Amniotic stem cell (primary cell): ENCODE measurements around the gene ARHGEF37.

ENCODE experiments used
- DNase-seq: peaks from one replicate; lab custom pipeline; 2025; lab: John Stamatoyannopoulos, UW

The ARHGEF37 gene

DNA sequence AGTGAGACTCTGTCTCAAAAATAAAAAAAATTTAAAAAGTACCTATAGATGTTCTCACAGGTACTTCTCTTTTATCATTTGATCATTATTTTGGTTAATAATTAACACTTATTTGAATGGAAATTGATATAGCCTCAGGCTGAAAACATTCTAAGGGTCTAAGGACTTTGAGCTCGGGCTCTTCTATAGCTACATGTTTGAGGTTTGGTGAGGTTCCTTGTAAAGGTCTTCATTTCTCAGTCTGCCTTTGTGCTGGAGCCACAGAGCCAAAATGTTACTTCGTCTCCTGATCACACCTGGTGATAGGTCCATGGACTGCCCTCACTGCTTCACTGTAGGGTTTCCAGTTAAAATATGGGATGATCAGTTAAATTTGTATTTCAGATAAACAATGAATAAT, 22.6 kb downstream of the ARHGEF37 start:
- no peak for DNase-seq

DNA sequence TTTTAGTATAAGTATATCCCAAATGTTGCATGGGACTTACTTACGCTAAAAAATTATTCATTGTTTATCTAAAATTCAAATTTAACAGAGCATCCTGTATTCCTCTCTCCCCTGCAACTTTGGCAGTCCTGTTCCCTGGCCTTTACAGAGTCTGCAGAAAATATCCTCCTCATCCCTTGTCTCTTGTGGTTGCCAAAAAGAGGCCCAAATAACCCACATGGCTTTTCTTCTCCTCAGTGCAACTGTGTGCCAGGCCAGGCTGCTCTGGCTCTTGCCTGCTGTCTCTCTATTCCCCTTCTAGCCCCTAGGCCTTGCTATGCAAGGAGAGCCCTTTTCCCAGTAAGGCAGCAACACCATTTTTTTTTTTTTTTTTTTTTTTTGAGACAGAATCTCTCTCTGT, 23.0 kb downstream of the ARHGEF37 start:
- no peak for DNase-seq

DNA sequence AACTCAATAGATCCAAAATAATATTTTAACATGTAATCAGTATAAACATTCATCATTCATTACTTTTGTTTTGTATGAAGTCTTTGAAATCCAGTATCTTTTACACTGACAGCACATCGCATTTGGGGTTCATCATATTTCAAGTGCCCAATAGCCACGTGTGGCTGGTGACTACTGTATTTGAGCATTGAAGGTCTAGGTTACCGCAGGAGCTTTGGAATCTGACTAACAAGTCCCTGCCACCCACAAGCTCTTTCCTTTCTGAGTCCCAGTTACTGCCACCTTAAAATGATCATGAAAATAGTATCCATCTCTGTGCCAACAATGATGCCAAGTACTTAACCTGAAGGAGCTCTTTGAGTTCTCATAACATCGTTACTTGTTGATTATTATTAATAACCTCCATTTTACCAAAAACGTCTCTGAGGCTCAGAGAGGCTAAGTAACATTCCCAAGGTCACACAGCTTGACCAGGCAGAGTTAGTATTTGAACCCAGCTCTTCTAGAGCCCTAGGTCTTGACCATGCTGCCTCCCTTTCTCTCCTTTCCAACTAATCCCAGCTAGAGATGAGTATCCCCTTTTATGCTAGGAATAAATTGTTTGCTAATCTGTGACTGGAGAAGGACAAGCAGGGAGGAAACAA, 24.2 kb downstream of the ARHGEF37 start:
- DNase-seq, result no peak

DNA sequence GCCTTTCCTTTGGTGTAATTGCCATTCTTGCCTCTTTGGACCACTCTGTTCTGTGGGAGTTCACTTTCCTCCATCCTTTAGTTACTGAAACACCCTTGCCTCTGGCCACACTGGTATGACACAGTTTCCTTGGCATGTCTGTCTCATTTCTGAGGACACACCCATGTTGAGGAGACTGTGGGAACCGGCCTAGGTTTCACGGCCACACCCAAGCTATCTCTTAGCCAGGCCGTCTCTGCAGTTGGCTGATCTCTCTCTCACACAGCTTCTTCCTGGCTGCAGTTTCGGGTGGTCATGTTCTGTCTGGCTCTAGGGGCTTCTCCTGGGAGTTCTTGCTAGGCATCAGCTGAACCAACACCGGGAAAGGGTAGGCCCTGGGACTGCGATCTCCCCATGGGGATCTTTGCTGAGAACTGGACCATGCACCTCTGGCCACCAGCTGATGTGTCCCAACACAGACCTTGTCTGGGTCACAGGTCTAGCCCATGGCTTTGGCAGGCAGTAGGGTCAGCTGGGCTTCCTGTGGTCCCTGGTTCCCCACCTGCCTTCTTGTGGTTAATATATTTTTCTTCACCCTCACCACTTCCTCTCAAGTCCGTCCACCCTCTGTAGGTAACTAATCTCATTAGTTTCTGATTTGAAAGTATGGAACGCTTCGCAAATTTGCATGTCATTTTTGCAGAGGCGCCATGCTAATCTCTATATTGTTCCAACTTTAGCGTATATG, 24.9 kb downstream of the ARHGEF37 start:
- DNase-seq, result peak; percentile 42

DNA sequence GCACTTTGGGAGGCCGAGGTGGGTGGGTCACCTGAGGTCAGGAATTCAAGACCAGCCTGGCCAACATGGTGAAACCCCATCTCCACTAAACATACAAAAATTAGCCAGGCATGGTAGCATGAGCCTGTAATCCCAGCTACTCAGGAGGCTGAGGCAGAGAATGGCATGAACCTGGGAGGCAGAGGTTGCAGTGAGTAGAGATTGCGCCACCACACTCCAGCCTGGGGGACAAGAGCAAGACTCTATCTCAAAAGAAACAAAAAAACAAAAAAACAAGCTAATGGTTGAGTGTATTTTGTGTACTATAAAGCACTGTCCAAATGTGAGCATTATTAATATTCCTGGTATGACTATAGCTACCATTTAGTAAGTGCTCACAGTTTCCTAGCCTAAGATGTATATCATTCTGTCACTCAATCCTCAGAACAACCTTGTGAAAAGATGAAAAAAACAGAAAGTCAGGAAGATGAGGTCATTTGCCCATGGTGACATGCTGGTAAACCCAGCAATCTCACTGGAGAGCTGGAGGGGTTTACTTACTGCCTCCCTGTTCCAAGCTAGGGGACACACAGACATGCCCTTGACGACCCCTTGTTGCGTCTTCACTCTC, 27.7 kb downstream of the ARHGEF37 start:
- DNase-seq, result no peak

DNA sequence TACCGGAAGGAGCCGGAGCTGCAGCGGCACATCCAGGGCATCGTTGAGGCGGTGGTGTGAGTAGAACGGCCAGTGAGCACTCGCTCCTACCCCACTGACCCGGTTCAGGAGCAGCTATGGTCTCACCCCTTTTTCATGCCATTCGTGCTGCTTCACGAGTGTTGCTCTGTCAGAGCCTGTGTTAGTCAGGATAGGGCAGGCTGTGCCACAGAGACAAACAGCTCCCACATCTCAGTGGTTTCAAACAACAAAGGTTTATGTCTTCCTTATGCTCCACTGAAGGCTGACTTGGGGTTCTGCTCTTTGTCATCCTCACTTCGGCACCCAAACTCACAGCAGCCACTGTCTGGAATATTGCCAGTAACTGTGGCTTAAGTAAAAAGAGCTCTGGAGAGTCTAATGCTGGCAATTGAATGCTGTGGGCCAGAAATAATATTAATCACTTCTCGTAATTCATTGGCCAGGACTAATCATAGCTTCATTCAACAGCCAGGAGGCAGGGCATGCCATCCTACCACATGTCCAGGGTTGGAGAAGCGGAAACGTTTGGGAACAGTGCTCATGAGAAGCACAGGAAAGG, 28.4 kb downstream of the ARHGEF37 start:
- no peak for DNase-seq

DNA sequence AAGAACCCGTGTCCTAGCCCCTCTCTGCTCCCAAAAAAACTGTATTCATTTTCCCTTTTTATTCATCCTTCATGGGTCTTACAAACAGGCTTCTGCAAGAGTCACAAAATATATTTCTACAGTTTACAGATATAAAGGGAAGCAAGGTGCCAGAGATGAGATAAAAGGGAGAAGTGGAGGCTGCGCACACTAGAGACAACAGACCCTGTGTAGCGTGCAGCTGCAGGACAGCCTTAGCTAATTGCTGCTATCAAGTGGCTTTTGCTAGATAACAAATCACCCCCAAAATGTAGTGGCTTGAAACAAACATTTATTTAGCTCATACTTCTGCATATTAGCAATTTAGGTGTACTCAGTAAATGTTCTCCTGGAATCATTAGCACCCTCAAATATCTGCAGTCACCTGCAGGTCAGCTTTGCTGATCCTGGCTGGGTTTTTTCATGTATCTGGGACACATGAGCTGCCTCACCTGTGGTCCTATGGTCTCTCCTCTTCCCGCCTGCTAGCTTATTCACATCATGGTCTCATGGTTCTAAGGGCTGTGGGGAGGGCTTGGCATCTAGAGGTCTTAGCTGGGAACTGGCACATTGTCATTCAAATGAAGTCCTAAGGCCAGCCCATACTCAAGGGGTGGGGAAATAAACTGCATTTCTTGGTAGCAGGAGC, 29.4 kb downstream of the ARHGEF37 start:
- DNase-seq, result no peak

DNA sequence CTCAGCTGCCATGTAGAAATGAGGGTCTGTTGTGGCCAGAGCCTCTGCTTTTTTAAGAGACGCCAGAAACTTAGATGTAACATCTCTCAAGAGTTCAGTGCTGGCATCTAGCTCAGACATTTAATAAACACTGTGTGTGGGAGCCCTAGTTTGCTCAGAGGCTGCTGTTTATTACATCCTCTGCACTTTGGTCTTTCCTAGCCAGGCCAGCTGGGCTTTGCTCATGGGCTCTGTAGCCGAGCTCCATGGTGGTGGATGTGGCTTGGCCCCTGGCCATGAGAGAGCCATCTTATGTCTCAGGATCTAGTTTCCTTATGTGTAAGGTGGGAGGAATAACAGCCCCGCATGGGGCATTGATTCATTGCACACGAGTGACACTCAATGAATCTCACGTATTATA, 30.0 kb downstream of the ARHGEF37 start:
- no peak for DNase-seq

DNA sequence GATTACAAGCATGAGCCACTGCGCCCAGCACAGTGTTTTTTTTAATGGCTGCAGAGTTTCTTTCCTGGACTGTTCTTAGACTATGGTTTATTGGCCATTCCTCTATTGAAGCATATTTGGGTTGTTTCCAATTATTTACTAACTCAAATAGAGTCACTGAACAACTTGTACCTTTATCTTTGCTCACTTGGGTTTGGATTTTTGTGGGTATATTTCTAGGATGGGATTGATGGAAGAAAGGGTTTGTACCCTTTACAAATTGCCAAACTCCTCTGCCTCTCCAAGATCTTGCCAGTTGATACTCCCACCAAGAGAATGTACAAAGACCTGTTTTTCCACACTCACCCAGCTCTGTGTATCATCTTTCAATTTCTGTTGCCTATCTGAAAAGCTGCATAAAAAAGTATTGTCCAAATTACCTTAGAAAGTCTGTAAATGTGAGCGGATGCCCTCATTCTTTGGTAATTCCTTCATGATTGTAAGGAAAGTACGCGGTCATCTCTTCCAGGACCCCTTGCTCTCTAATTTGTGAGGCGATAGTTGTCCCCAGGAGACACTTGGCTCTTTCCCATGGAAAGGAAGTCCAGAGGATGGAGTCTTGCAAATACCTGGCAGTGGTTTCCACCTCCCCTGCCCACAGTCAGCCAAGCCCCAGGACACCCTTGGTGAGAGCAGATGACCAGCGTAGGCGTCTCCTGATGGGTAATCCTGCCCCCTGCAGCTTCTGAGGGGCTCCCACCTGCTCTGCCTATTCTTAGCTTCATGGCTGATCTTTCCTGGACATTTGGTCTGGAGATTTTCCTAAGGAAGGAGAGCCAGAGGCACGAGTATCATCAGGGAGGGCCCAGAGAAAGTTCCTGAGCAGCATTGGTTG, 33.0 kb downstream of the ARHGEF37 start:
- DNase-seq, result no peak

DNA sequence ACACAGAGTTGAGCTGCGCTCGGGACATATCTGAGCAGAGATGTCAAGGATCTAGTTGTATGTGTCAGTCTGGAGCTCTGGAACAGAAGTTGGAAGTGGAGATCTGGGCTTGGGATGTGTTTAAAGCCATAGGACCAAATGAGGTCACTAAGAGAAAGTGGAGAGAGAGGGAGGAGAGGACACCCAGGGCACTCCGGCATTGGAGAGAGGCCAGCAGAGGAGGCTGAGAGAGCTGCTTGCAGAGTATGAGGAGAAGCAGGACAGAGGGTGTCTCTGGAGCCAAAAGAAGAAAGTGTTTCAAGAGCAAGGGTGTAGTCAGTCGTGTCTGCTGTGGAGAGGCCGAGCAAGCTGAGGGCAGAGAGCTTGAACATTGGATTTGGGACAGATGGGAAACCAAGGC, 34.7 kb downstream of the ARHGEF37 start:
- no peak for DNase-seq

DNA sequence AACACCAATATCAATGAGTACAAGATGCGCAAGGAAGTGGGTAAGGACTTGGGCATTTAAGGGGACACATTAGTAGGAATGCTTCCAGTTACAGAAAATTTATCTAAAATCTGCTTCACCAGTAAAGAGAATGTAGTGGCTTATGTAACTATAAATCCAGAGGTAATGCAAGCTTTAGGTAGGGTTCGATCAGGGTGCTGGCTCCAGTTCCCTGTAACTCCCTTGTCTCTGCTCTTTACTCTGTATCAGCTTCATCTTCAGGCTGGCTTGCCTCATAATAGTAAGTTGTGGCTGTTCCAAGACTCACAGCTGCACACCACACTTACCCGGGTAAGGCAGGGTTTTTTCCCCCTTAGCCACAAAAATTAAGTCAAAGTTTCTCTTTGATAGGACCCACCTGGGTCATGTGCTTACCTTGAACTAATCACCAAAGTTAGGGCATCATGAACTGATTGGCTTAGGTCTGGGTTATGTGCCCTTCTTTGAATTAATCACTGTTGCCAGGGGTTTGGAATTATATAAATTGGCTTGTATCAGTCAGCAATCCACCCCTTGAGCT, 35.5 kb downstream of the ARHGEF37 start:
- no peak for DNase-seq

DNA sequence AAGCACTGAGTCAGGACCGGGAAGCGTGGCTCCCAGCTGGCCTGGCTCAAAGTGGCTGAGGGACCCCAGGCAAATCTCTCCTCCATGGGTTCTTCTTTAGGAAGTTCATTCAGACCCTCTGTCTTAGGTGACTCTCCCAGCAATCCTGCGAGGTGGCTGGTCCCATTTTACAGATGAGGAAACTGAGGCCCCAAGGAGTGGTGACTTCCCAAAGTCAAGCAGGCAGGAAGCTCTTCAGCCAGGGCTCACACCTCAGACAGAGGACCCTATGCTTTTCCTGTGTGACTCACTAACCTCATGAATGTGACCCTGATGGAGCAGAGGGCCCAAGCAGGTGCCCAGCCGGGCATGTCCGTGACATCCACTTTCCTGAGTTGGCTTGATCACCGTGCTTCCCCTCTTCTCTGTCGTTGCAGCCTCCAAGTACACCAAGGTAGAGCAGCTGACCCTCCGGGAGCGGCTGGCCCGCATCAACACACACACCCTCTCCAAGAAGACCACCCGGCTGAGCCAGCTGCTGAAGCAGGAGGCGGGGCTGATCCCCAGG, 36.5 kb downstream of the ARHGEF37 start:
- DNase-seq, result no peak

DNA sequence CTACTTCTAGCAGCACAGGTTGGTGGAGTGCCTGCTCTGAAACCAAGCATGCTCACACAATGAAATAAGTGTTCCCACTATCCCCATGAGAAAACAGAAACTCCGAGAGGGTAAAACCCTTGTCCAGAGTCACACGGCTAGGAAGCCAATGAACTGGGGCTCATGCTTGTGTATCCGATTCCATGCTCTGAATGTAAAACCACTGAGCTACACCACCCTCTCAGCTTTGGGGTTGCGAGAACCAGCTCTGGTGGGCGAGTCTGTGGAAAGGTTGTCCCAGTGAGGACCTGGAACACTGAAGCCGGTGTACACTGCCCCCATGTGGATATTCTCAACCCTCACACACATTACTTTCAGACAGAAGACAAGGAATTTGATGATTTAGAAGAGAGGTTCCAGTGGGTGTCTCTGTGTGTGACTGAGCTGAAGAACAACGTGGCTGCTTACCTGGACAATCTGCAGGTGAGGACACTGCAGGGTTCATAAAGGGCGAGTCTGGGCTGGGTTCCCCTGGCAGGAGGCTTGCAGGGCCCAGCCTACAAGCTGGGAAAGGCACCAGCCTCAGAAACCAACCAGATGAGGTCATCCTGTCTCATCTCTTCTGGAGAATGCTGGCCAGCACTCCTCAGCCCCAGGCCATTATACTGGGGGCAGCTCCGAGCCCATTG, 37.4 kb downstream of the ARHGEF37 start:
- DNase-seq, result peak; percentile 52

DNA sequence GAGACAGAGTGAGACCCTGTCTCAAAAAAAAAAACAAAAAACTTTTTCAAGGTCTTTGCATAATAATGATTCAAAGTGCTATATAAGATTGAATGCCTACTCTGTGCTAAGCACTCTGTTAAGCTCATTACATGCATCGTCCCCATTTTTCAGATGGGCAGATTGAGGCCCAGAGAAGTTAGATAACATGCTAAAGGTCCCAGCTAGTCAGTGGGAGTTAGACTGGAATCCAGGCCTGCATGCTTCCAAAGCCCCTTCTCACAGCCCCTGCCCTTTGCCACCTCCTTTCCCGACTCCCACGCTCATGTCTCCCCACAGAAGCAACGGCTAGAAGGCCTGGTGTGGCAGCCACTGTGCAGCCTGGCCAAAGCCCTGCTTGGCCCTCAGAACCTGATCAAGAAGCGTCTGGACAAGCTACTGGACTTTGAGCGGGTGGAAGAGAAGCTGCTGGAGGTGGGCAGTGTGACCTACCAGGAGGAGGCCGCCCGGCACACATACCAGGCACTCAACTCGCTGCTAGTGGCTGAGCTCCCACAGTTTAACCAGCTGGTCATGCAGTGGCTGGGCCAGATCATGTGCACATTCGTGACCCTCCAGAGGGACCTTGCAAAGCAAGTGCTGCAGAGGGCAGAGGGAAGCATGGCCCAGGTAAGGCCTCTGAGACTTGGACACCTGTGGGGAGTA, 40.3 kb downstream of the ARHGEF37 start:
- no peak for DNase-seq

DNA sequence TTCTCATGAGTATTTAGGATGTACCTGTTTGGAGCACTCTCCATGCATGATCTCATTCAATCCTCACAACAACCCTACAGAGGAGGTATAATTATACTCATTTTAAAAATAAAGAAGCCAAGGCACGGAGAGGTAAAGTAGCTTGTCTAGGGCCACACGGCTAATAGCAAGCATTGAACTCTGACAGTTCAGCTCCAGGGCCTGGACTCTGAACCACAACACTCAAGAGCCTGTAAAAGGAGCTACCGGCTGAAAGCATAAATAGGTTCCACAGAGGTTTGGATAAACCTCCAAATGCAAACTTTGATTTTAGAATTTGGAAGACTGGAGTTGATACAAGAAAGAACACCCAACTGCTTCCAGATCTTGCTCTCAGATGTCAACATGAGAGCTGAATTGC, 41.2 kb downstream of the ARHGEF37 start:
- DNase-seq, result no peak

DNA sequence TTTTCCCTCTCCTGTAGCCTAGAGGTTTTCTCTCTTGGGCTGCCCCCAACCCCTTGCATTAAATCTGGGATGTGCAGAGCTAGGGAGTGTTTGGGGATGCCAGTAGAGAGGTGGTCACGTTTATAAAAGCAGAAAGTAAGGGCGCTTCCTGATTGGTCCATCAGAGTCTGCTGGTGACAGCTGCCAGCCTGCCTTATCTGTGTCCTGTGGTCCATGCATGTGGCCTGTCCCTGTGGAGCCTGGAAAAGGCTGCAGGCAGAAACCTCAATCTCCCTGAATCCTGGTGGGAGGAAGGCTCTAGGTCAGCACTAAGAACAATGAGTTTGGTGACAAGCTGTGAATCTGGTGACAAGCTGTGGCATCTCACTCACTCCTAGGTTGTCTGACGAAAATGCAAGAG, 42.2 kb downstream of the ARHGEF37 start:
- no peak for DNase-seq

DNA sequence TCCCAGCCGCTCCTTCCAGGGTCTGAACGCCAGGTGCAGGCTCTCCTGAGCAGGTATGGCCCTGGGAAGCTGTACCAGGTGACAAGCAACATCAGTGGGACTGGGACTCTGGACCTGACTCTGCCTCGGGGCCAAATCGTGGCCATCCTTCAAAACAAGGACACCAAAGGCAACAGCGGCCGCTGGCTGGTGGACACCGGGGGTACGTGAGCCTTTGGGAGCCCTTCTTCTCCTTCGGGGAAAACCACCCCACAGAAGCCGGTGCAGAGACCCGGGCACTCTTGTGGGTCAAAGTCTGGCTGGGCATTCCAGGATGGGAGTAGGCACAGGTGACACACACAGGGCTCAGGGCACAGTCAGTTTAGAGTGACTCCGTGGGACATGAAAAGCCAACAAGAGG, 45.8 kb downstream of the ARHGEF37 start:
- no peak for DNase-seq

DNA sequence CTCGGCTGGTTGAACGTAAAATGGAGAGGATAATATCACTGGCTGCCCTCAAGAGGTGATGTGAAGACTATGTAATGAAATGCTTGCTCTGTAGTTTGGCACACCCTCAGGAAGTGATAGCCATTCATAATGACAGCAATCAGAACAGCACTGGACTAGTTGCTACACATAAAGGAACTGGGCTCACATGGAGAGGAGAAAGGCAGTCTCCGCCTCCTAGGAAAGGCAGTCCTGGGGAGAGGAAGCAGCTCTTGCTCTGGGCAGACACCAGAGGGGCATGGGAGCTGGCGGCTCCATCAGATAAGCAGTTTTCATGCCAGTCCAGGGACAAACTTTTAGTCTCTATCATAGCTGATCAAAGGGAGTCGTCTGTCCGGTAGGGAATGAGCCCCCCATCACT, 46.9 kb downstream of the ARHGEF37 start:
- DNase-seq, result no peak

DNA sequence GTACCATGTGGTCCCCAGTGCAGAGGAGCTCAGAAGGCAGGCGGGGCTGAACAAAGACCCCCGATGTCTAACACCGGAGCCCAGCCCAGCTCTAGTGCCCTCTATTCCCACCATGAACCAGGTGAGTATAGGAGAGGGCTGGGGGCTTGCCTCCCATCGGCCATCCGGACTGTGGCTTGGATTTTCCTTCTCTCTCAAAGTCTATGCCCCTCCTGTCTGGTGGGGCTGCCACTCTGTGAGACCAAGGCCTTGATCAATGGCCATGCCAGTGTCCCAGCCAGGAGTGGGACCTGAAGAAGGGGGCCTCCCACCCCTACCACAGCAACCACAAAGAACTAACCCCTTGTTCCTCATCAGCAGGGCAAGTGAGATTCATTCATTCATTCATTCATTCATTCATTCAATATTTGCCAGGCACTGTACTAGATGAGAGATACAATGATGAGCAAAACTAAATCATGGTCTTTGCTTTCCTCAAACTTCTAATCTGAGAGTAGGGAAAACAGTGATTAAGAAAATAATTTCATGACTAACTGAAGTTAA, 47.6 kb downstream of the ARHGEF37 start:
- no peak for DNase-seq

DNA sequence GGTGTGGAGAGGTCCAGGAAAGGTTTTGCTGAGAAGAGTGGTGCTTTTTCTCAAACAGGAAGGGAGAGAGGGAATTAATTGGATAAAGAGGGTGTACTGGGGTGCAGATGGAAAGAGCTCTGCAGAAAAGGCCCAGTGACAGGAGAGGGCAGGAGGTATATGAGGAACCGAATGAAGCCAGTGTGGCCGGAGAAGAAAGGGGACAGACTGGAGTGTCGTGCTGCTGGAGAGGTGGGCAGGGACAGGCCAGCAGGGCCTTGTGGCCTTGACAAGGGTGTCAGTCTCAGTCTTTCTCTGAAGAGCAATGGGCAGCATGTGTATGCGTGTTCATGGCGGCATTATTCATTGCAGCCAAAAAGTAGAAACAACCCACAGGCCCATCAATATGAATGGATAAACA, 48.1 kb downstream of the ARHGEF37 start:
- no peak for DNase-seq
